Glomerular visceral epithelial cell (primary cell): ENCODE measurements around the gene CDH4.
"Not testable (repeated sequence)": the region's sequence is repeated elsewhere in the genome, so short reads cannot be mapped to it uniquely, and the experiment has no call there.

Experiments used
- DNase-seq: peaks from one replicate; pipeline ENCODE4 v3.0.0-alpha.2; 2016; ENCODE audit errors: extremely low spot score

Gene CDH4

DNA sequence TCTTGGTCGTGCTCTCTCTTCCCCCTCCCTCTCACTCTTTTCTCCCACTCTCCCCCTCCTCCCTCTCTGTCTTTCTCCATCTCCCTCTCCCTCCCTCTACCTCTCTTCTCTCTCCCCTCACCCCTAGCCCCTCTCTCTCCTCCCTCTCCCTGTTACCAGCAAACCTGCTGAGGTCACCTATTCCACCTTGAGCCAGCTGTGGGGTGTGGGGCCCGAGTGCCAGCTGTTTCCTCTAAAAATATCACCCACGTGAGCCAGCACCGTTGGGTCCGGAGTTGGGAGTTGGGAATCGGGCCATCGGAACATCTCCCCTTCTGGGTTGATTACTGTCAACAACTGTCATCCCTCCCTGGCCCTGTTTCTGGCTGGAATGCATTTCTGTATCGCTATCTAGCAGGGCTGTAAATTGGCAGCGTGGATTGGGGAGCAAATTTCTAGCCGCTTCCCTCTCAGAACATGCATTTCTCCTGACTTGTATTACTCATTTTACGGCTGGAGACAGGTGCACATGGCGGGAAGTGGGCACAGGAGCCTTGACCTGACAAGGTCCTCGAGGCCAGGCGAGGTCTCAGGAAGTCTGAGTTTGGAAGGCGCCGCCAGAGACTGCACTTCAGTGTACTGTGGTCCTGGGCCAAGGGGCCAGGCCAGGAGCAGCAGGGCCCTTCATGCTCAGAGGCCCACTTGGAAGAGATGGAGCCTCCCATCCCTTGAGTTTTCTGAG is 165.3 kb downstream of the CDH4 start:
- no peak for DNase-seq

DNA sequence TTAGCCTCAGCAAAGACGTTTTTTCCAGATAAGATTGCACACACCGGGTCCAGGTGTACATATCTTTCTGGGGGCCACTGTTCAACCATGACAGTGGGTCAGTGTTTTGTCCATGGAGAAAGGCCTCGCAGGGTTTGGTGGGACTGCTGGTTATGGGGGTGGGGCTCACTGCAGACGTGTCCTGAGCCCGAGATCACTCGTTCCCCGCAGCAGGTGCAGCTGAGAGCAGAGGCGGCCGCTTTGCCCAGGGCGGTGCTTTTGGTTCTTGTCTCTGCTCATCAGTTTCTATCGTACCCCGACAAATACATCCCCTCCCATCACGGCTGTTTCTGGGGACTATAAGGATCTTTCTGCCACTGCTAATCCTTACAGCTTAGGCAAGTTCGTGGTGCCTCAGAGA is 166.9 kb downstream of the CDH4 start:
- no peak for DNase-seq

DNA sequence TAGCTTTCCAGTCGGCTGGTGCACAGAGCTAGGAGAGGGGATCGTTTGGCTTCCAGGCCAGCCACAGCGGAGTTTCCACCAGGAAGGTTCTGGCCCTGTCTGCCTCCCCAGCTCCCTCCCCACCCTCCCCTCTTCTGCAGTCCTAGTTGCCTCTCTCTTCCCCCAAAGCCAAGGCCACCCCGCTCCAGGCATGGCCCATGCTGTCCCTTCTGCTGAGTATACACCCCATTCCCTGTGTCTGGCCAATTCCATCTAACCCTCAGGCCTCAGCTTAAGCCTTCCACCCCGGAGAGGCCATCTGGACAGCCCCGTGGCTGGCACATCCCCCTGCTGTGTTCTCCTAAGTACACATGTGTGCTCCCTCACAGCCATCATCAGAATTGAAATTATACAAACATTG is 167.4 kb downstream of the CDH4 start:
- DNase-seq, result no peak

DNA sequence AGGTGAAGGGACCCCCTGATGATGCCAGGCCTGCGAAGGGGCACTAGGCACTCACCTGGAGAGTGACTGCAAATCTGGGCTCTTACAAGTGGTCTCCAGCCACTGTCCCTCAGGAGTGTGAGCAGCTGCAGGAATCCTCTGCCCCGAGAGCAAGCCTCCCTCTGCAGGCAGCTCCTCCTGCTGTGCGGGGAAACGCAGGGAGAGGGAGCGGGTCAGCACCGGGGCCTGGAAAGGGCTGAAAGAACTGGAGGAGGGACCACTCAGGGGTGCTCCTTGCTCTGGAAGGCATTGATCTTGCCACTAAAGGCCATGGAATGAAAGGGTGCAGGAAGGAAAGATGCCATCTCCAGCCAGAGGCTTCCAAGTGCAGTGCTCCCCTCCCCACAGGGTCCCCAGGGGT is 168.0 kb downstream of the CDH4 start:
- no peak for DNase-seq

DNA sequence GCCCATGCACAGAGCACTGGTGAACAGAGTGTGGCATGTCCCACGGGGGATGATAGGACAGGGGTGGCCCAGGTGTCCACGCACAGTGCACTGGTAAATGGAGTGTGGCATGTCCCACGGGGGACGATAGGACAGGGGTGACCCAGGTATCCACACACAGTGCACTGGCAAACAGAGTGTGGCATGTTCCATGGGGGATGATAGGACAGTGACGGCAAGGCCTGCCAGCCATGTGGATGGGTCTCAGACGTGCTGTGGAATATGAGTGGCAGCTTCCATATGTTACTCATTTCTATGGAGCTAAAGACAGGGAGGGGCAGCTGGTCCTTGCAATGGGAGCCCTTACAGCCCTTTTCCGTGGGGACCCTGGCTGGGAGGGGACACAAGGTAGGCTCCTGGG is 168.7 kb downstream of the CDH4 start:
- DNase-seq, result no peak

DNA sequence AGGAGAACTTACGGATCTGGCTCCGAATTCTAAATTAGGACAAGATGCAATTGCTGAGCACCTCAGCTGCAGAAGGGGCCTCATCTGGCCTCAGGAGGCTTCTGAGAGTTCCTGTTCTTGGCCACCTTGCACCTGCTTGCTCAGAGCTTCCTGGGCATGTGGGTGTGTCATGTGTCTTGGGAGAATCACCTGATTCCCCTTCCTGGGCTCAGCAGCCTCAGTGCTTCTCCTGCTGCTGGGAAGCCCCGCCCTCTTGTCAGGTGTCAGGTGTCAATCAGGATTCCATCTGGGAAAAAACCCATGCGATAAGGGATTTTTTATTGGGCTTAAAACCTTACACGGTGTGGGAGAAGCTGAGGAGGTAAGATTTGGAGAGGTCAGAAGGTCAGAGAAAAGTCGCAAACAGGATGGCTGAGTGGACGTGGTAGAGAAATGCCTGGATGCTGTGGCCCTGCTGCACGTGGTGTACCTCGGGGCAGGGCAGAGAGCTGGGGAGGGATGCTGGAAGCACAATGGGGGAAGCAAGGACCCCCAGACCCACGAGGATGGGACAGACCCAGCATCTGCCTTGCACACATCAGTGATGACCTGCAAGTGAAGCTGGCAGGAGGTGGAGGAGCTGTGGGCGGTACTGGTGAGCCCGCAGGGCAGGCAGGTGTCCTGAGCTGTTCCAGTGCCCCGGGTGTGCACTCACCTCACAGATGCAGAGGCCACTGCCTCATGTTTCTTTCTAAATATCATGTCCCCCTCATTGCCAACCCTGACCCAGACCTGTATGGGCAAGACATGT is 170.8 kb downstream of the CDH4 start:
- no peak for DNase-seq

DNA sequence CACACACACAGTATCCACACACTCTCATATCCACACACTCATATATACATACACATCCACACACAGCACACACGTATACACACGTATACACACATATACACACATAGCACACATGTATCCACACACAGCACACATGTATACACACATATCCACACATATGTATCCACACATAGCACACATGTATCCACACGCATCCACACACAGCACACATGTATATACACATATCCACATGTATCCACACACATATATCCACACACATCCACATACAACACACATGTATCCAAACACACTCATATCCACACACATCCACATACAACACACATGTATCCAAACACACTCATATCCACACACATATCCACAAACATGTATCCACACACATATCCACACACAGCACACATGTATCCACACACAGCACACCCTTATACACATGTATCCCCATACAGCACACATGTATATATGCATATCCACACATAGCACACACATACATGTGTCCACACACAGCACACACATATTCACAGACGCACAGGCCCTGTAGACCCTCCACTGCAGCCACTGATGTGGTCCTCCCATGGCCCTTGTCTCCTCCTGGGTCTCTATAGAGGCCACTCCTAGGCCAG is 172.1 kb downstream of the CDH4 start:
- DNase-seq, result no peak

DNA sequence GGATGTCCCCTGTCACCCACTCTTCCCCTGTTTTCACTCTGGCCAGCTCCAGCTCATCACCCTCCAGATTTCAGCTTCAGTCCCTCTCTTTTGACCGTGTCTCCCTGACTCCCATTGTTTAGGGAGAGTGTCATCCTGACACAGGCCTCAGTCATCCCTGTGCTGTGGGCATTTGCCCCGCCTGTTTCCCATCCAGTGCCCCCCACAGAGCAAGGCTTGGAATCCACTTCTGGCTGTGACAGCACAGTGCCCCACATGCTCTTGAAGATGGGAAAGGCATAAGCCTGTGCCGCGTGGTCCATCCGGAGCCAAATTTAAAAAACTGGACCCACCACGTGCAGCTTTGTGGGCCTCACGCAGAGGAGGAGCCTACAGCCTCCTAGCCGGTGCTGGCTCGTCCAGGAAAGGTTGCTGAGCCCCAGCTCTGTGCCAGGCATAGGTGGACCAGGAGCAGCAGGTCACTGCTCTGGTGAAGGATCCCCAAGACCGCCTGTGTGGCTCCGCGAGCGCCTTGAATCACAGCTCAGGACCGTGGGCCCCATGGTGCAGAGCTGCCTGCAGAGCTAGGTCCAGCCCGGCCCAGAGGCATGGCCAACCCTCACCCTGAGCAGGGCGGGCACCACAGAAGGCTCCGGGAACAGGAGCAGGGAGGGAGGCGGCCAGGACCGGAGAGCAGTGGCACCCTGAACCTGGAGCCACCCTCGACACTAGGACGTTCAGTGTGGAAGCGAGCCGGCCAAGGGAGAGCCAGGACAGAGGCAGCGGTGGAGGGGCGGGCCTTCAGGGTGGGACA is 172.8 kb downstream of the CDH4 start:
- no peak for DNase-seq

DNA sequence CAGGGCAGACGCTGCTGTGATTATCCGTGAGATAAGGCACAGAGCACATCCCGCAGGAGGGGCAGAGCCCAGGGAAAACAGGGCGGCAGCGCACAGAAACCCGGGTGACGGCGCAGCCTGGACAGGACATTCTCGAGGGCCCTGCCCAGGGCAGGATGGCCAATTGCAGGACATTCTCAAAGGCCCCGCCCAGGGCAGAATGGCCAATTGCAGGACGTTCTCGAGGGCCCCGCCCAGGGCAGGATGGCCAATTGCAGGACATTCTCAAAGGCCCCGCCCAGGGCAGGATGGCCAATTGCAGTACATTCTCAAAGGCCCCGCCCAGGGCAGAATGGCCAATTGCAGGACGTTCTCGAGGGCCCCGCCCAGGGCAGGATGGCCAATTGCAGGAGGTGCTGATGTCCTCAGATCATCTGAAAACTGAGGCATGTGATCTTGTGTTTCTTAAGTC is 173.5 kb downstream of the CDH4 start:
- not testable (repeated sequence) for DNase-seq

DNA sequence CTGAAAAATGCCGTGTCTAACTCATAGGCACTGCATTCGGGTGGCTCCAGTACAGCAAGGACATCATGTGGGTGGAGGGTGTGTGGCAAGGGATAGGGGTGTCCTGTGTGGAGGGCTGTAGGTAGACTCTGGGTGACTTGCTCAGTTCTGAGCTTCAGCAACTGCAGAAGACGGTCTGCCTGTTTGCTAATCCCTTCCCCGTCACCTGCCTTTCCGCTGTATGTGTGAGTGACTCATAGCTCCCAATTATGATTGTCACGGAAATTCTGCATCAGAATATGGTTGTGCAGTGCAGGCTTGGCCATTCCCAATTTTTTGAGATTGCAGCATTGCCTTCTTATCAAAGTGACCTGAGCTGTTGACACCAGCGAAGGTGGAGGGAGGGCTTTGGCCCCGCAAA is 174.3 kb downstream of the CDH4 start:
- no peak for DNase-seq

DNA sequence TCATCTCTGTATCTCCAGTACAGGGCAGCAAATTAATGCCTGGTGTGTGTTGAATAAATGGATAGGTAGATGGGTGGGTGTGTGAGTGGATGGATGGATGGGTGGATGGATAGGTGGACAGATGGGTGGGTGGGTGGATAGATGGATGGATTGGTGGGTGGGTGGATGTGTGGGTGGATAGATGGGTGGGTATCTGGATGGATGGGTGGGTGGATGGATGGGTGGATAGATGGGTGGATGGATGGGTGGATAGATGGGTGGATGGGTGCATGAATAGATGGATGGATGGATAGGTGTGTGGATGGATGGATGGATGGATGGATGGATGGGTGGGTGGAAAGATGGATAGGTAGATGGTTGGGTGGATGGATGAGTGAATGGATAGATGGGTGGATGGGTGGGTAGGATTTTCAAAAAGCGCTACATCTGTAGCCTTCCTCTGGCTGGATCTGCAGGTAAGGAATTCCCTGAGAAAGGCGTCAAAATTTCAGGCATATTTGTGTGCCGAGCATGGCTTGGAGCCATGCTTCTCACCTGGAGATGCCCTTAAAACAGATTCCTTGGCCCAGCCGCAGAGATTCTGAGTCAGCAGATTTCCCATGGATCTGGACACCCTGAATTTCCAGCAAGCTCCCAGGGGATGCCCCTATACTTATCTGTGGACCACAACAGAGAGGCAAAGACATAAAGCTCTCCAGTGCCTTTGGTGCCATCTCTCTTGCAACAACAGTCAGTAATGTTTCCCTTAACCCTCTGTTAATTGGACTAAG is 177.6 kb downstream of the CDH4 start:
- no peak for DNase-seq

DNA sequence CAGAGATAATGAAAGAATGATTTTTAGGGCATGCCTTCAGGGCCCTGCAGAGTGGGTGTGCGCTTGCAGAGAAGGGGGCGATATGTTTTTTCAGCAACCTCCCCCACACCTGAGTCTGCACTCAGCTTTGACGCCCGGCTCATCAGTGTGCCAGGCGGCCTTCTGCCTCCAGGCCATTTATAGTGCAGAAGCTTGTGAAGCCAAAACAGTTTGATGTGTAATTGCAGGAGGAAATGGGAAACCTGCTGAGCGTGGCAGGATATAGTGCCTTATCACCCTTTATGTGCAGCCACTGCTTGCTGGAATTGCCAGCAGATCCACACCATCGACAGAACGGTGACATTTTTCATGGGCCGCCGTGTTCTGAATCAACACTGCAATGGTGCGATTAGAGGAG is 178.2 kb downstream of the CDH4 start:
- DNase-seq, result no peak

DNA sequence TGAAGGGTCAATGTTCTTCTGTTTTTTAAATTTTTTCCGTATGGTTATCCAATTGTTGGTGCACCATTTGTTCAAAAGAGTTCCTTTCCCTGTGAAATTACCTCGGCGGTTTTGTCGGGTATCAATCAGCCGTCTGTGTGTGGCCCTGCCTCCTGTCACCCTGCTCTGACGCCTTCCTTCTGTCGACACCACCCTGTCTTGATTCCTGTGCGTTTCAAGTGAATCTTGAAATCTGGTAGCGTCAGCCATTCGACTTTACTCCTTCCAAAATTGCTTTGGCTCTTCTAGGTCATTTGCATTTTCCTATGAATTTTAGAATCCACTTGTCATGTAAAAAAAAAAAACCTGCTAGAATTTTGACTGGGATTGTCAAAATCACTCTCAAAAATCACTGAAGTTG is 181.1 kb downstream of the CDH4 start:
- no peak for DNase-seq

DNA sequence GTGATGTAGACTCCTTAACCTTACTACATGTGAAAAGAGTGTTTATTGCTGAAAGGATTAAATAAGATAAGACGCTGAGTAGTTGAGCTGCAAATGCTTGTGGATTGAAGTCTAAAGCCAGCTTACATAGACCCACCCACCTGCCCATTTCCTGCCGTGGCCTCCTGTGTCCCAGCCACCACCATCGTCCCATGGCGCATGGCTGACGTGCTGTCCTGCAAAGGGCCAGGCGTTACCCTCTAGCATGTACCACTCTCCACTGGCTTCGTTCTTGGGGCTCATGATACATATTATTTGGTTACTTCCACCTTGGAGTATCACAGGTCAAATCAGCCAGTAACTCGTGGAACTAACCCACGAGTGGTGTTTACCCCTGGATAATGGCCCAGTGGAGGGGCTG is 181.8 kb downstream of the CDH4 start:
- DNase-seq, result no peak

DNA sequence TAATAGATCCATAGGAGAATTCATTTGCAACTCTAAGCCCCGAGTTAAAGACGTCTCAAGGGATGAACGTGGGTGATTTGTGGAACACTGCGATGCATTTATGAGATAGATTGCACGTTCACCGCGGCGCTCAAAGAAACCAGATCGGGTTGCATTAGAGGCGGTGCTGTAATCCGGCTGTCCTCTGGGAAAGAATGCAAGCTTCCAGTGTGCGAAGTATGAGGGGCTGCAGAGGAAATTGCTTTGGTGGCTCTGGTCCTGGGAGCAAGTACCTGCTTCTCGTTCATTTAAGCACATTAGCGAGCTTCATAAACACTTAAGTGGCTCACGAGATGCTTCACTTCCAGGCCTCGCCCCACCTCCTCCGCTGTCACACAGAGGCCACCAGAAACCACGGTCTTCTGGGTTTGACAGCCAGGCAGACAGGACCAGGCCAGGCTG is 182.3 kb downstream of the CDH4 start:
- DNase-seq, result no peak

DNA sequence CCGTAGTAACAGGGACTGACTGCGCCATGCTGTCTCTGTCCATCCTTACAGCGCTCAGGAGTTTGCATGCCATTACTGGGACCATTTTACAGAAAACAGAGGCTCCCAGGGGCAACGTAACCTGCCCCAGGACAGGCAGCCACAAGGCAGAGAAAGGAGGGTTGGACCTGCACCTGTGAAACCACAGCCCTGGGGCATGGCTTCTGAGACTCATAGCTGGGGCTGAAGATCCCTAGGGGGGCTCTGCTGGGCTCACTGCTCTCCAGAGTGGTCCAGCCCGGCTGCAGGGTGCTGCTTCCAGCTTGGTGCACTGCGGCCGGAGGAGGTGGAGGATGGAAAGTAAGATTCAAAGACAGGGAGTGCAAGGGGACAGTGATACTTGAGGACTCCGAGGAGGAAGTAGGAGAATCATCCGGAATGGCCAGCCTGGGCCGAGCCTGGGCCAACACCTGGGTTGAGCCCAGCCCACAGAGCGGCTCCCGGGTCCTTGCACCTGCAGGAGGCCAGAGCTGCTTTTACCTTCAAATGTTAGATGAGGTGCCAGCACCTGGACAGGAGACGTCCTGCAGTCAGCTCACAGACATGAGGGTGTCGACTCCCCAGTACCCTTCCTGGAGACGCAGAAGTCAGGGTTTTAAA is 183.2 kb downstream of the CDH4 start:
- no peak for DNase-seq

DNA sequence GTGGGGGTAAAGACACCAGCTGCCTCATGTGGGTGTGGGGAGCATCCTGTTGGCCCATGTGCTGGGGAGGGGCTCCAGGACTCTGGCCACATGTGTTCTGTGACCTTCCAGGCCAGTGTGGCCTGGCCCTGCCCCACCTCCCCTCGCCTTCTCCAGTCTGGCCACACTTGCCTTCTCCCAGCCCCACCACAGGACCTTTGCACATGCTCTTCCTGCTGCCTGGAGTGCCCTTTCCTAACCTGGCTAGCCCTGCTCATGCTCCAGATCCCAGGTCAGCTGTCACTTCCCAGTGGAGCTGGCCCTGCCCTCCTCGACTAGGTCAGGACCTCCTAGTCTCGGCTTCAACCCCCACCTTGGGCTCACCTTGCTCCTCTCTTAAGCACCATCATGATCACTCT is 183.8 kb downstream of the CDH4 start:
- no peak for DNase-seq

DNA sequence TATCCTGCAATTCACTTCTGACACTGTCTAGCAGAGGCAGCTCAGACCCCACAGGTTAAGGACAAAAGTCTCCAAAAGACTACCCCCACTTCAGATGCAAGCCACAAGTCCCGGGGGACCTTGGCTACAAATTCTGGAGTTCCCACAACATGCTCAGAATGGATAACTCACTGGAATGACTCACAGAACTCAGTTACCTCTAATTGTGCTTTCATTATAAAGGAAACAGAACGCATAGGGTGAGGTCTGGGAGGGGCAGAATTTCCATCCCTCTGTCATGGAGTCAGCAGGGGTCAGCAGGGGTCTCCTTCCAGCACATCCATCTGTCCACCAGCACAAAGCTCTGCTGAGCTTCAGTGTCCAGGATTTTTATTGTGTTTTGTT is 184.2 kb downstream of the CDH4 start:
- peak; percentile 27 for DNase-seq

DNA sequence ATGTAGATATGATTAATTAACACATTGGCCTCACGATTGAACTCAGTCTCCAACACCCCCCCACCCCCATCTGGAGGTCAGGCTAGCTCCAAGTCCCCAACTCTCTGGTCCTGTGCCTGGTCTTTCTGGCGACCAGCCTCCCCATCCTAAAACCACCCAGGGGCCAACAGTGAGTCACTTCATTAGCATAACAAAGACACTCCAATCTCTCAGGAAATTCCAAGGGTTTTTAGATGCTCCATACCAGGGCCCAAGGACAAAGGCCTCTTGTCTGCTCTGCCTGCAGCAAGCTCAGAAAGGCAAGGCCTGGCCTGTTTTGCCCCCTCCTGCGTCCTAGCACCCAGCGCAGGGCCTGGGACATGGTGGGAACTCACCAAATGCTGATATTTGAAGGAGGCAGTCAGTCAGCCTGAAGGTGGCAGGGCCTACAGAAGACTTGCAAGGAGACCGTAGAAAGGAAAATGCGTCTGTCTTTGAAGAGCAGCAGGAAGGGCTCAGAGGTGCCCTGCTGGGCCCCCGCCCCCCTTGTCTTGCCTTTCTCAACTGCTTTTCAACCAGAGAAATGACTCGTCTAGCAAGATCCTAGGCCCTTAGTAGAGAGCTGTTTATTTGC is 184.7 kb downstream of the CDH4 start:
- DNase-seq, result peak; percentile 52
